Fibroblast of villous mesenchyme (primary cell): ENCODE measurements around the gene QPRT. TPM values are rescaled to one million over a fixed set of nuclear protein-coding genes. Genes with fewer than 3 reads are reported as not detected.

ENCODE experiments used
- DNase-seq: peaks from one replicate; pipeline ENCODE4 v3.0.0-alpha.2; 2010; ENCODE audit warnings: low read depth
- H3K4me3 ChIP-seq: 2 replicates; pipeline ENCODE4 v1.5.1; 2011; ENCODE audit warnings: low read depth, mild to moderate bottlenecking, low read length
- CTCF ChIP-seq: IDR thresholded peaks from 2 replicates; pipeline ENCODE4 v1.5.1; 2012; ENCODE audit warnings: low read depth, mild to moderate bottlenecking, low read length; ENCODE audit not compliant: insufficient read depth
- total RNA-seq: library from RNA; depleted of rRNA; stranded (reverse); fragments of >200 nt; gene quantifications from 2 replicates; pipeline ENCODE4 v1.2.3, GENCODE V29; 2012

Gene QPRT
- total RNA-seq, 1 donor: 123 TPM

DNA sequence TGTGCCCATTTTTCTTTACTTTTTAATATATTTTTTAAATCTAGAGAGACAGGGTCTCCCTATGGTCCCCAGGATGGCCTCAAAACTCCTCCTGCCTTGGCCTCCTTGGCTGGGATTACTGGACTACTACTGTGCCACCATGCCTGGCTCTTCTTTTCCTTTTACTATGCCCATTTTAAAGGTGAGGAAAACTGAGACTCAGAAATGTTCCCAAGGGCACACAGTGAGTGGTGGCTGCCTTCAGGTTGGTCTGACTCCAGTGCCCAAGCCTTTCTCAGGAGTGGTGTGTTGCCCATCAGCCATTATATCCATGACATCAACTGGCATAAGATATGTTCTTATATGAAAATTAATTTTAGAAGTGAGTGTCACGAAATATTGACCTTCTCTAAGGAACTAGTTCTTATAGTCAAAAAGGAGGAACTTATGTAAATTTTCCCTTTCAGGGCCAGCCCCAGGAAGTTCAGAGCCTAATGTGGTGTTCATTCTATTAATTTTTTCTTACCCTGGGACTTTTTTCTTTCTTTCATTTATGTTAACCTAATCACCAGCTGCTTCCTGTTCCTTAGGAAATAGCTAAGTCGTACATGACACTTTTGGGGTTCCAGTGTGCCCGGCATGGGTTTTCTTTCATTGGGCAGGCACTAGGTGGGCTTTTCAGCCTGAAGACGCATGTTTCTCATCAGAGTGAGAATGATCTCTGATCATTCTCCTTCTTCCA lies 33.8 kb upstream of the QPRT start:
- DNase-seq: no peak
- no peak for TF ChIP-seq CTCF
- H3K4me3 ChIP-seq: no peak overlapping the region

GRCh38 chr16:29645694-29646187 lies 33.2 kb upstream of the QPRT start:
- TF ChIP-seq CTCF: no peak
- DNase-seq: no peak

GRCh38 chr16:29646947-29647346 lies 32.0 kb upstream of the QPRT start:
- no peak for TF ChIP-seq CTCF
- H3K4me3 ChIP-seq: no peak overlapping the region
- no peak for DNase-seq

More at GRCh38 chr16:29645694-29646187, 33.2 kb upstream of the QPRT start:
- no peak overlapping the region for H3K4me3 ChIP-seq

- no peak for TF ChIP-seq CTCF
- no peak overlapping the region for H3K4me3 ChIP-seq
- no peak for DNase-seq
These were observed 29.1 kb upstream of the QPRT start for GRCh38 chr16:29649588-29650494.

DNA sequence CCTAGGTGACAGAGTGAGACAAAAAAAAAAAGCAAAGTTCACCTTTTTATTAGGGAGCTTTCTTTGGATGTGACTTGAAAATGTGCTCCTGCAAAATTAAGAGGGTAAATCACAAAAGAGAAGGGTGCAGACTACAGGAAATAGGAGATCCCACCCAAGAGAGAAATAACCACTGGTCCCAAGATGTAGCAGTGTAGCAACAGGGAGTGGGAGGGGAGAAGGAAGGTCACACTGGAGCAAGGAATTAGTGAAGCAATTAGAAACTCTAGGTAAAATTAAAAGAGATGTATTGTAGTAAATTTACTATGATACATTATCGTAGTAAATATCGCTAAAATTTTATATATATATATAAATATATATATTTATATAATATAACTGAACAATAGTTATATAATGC lies 28.2 kb upstream of the QPRT start:
- no peak overlapping the region for H3K4me3 ChIP-seq
- no peak for TF ChIP-seq CTCF
- DNase-seq: no peak

DNA sequence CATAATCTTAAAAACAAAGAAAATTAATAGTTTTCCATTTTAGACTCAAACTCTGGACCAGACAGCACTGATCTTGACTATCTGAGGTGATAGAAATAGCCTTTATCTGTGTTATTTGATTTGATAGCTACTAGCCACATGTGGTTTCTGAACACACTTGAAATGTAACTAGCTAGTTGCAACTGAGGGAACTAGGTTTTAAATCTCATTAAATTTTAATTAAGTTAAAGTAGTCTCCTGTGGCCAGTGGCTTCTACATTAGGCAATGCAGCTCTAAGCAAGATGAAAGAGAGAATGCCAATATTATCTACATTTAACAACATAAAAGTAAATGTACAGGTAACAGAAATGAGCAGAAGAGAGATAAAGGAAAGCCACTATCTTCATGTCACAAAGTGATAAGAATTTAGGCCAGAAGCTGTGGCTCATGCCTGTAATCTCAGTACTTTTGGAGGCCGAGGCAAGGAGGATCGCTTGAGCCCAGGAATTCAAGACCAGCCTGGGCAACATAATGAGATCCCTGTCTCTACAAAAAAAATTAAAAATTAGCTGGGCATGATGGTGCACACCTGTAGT lies 27.1 kb upstream of the QPRT start:
- DNase-seq: no peak
- TF ChIP-seq CTCF: no peak
- H3K4me3 ChIP-seq: no peak overlapping the region
